HepG2 (cell line): ENCODE results near the gene DENND11. TPM values are rescaled to one million over a fixed set of nuclear protein-coding genes. Genes with fewer than 3 reads are reported as not detected.

Experiments used
- ATAC-seq: fragments of 200-7000 bp; cut with Tn5 transposase; 3 replicates; pipeline ENCODE4 v1.9.1; 2020; ENCODE audit warnings: mild to moderate bottlenecking, moderate library complexity
- BruUV-seq: library from RNA; stranded (reverse); fragments of 400-500 nt; replicated peaks from 2 replicates; lab custom pipeline; 2021; lab: Mats Ljungman, UMichigan
- CTCF ChIA-PET: fragments of 300-600 bp; formaldehyde crosslinking; extraction: SDS; loops from one replicate; lab custom pipeline; 2021; ENCODE audit warnings: low total read pairs, inconsistent platforms, low intra/inter-chr PET ratio; lab: Yijun Ruan, JAX
- POLR2A ChIA-PET: fragments of 350-600 bp; sonication (Branson Sonifier 250); formaldehyde crosslinking; loops from one replicate; lab custom pipeline; 2020; ENCODE audit warnings: antibody characterized with exemption, inconsistent platforms; lab: Yijun Ruan, JAX
- DNase-seq: peaks from one replicate; pipeline ENCODE4 v3.0.0-alpha.2; 2015; ENCODE audit warnings: low spot score
- FAIRE-seq: peaks from 3 replicates; lab custom pipeline; 2011; peaks lifted over from hg19 to GRCh38; lab: Jason Lieb, UNC
- H2AFZ ChIP-seq: one replicate; pipeline ENCODE4 v1.6.1; 2011; ENCODE audit warnings: low read length, inconsistent platforms
- H3K27ac ChIP-seq: fragments of 300-600 bp; 3 replicates; pipeline ENCODE4 v1.8.0; 2011; ENCODE audit warnings: mixed run types, mild to moderate bottlenecking, mixed read lengths, low read length, inconsistent platforms; ENCODE audit not compliant: insufficient read depth; ENCODE audit errors: extremely low read length
- H3K27me3 ChIP-seq, 2 experiments: fragments of 200-600 bp in 1 of 2; 2 replicates in 1 of 2; 3 replicates in 1 of 2; pipeline versions ENCODE4 v1.6.0 to v1.8.0; 2011; ENCODE audit warnings: low read length in 2 of 2, mild to moderate bottlenecking in 2 of 2, moderate library complexity in 2 of 2, inconsistent platforms in 1 of 2; ENCODE audit not compliant: insufficient read depth in 2 of 2, control insufficient read depth in 1 of 2
- H3K36me3 ChIP-seq, 2 experiments: fragments of 200-600 bp in 1 of 2; replicated peaks in 1 of 2; 2 replicates in 1 of 2; 3 replicates in 1 of 2; pipeline versions ENCODE4 v1.5.1 to v1.8.0; 2011; ENCODE audit warnings: low read length in 2 of 2, inconsistent platforms in 1 of 2; ENCODE audit not compliant: insufficient read depth in 2 of 2, control insufficient read depth in 1 of 2
- H3K4me1 ChIP-seq: 2 replicates; pipeline ENCODE4 v1.5.1; 2012; ENCODE audit warnings: low read length, inconsistent platforms; ENCODE audit not compliant: insufficient read depth
- H3K4me2 ChIP-seq: 2 replicates; pipeline ENCODE4 v1.6.0; 2011; ENCODE audit warnings: low read depth, low read length, inconsistent platforms
- H3K4me3 ChIP-seq, 3 experiments: fragments of 200-600 bp in 1 of 3; sonication (generic), shearing (Covaris generic) in 1 of 3; replicated peaks in 1 of 3; 2 replicates each; pipeline ENCODE4 v1.5.1; 2011 to 2016; ENCODE audit warnings: low read length in 3 of 3, inconsistent platforms in 2 of 3, low read depth in 2 of 3, mild to moderate bottlenecking in 2 of 3, control low read depth in 1 of 3, mixed read lengths in 1 of 3; ENCODE audit not compliant: insufficient read depth in 1 of 3
- H3K79me2 ChIP-seq: one replicate; pipeline ENCODE4 v1.6.1; 2011; ENCODE audit warnings: low read length, inconsistent platforms; ENCODE audit not compliant: insufficient read depth
- H3K9ac ChIP-seq: 2 replicates; pipeline ENCODE4 v1.6.0; 2011; ENCODE audit warnings: mild to moderate bottlenecking, low read depth, low read length, inconsistent platforms; ENCODE audit not compliant: insufficient read depth
- H3K9me3 ChIP-seq: 2 replicates; pipeline ENCODE4 v1.5.1; 2012; ENCODE audit warnings: mild to moderate bottlenecking, low read length
- H4K20me1 ChIP-seq: 2 replicates; pipeline ENCODE4 v1.6.0; 2011; ENCODE audit warnings: inconsistent platforms, mild to moderate bottlenecking, low read length, moderate library complexity; ENCODE audit not compliant: insufficient read depth
- ATF4 ChIP-seq, 2 experiments: fragments of 450-650 bp in 1 of 2; sonication (generic) in 1 of 2; formaldehyde crosslinking; IDR thresholded peaks; 2 replicates each; pipeline versions ENCODE4 v1.5.0 to v1.8.0; 2020 to 2022; ENCODE audit warnings: mild to moderate bottlenecking in 1 of 2, missing genetic modification reagents in 1 of 2
- ATF5 ChIP-seq: sonication (generic); formaldehyde crosslinking; IDR thresholded peaks from 2 replicates; pipeline ENCODE4 v1.4.0; 2020; ENCODE audit warnings: mild to moderate bottlenecking, low read depth, missing genetic modification reagents
- CBX5 ChIP-seq: sonication (generic); formaldehyde crosslinking; IDR thresholded peaks from 2 replicates; pipeline ENCODE4 v1.4.0; 2020; ENCODE audit warnings: missing genetic modification reagents, borderline replicate concordance
- CC2D1A ChIP-seq: sonication (generic); formaldehyde crosslinking; IDR thresholded peaks from 2 replicates; pipeline ENCODE4 v1.8.1; 2023; ENCODE audit warnings: mild to moderate bottlenecking, missing genetic modification reagents
- FOXP1 ChIP-seq, 2 experiments: fragments of 450-650 bp in 1 of 2; IDR thresholded peaks; 2 replicates each; pipeline ENCODE4 v1.6.1; 2017 to 2018; ENCODE audit warnings: antibody characterized with exemption in 1 of 2
- HNF1A ChIP-seq, 2 experiments: sonication (generic) in 1 of 2; formaldehyde crosslinking in 1 of 2; IDR thresholded peaks; 2 replicates each; pipeline versions ENCODE4 v1.4.0 to v1.6.1; 2016 to 2020; ENCODE audit warnings: borderline replicate concordance in 1 of 2, low read depth in 1 of 2, mild to moderate bottlenecking in 1 of 2, missing genetic modification reagents in 1 of 2
- MZF1 ChIP-seq: sonication (generic); formaldehyde crosslinking; IDR thresholded peaks from 2 replicates; pipeline ENCODE4 v1.8.1; 2023; ENCODE audit warnings: mild to moderate bottlenecking, missing genetic modification reagents, borderline replicate concordance
- PRMT3 ChIP-seq: sonication (generic); formaldehyde crosslinking; IDR thresholded peaks from 2 replicates; pipeline ENCODE4 v1.8.1; 2022; ENCODE audit warnings: low read depth, mild to moderate bottlenecking, moderate library complexity, missing genetic modification reagents, borderline replicate concordance
- SIN3B ChIP-seq: fragments of 150-350 bp; IDR thresholded peaks from 2 replicates; pipeline ENCODE4 v1.6.1; 2014; ENCODE audit warnings: low read length
- STAT6 ChIP-seq: sonication (generic); formaldehyde crosslinking; IDR thresholded peaks from 2 replicates; pipeline ENCODE4 v1.4.0; 2020; ENCODE audit warnings: missing genetic modification reagents, mild to moderate bottlenecking, borderline replicate concordance
- TRIM24 ChIP-seq: sonication (generic); formaldehyde crosslinking; IDR thresholded peaks from 2 replicates; pipeline ENCODE4 v1.8.0; 2022; ENCODE audit warnings: mild to moderate bottlenecking, missing genetic modification reagents
- ZBTB7B ChIP-seq: sonication (generic); formaldehyde crosslinking; IDR thresholded peaks from 2 replicates; pipeline ENCODE4 v1.4.0; 2020; ENCODE audit warnings: missing genetic modification reagents
- ZFP1 ChIP-seq: IDR thresholded peaks from 2 replicates; pipeline ENCODE4 v1.6.1; 2016
- ZNF326 ChIP-seq: sonication (generic); formaldehyde crosslinking; IDR thresholded peaks from 2 replicates; pipeline ENCODE4 v1.4.0; 2020; ENCODE audit warnings: missing genetic modification reagents, borderline replicate concordance
- ZNF350 ChIP-seq: sonication (generic); formaldehyde crosslinking; IDR thresholded peaks from 2 replicates; pipeline ENCODE4 v1.4.0; 2020; ENCODE audit warnings: mild to moderate bottlenecking, low read depth, missing genetic modification reagents, borderline replicate concordance
- ZNF451 ChIP-seq: sonication (generic); formaldehyde crosslinking; IDR thresholded peaks from 2 replicates; pipeline ENCODE4 v1.5.0; 2020; ENCODE audit warnings: mild to moderate bottlenecking, missing genetic modification reagents
- WGBS: methylation state at CpG from one replicate; pipeline ENCODE4 v1.1.6; 2017; ENCODE audit warnings: low lambda C conversion rate; 5-methylcytosine and 5-hydroxymethylcytosine counted together
- in situ Hi-C: cut with HindIII; loops from 2 replicates; pipeline ENCODE4 v1.10.0; 2017; ENCODE audit warnings: low pct_unique_long_range_greater_than_20kb; ENCODE audit not compliant: extremely low pct_ligation_motif_present
- intact Hi-C: fragments of 100-400 bp; cut with micrococcal nuclease; formaldehyde crosslinking; loops from one replicate; pipeline ENCODE4 v1.10.0; 2022; ENCODE audit not compliant: unreplicated experiment
- polyA plus RNA-seq, 8 experiments: library from polyadenylated mRNA; depleted of rRNA in 3 of 8; stranded (reverse) in 7 of 8; unstranded in 1 of 8; fragments of >200 nt; fragmentation: Illumina TruSeq in 4 of 8; extraction: Trizol in 4 of 8; gene quantifications; 2 replicates each; pipeline versions ENCODE4 v1.2.1 to v1.2.3, GENCODE V29; 2011 to 2016; ENCODE audit warnings: low read depth in 4 of 8, missing spikeins in 1 of 8, mixed read lengths in 1 of 8; ENCODE audit not compliant: insufficient read depth in 1 of 8
- total RNA-seq, 5 experiments: library from RNA; depleted of rRNA; stranded (reverse); fragments of >200 nt; fragmentation: Illumina TruSeq; extraction: Trizol; gene quantifications; 2 replicates each; pipeline ENCODE4 v1.2.3, GENCODE V29; 2016; ENCODE audit warnings: low read depth in 1 of 5

Gene DENND11
- total and polyA plus RNA-seq, 2 of the 13 experiments (the other 11 are each of a cell fraction or from before 2014, with no cell fraction given) = 7.1 to 10.5 TPM

GRCh38 chr7:141676618-141677017, 25.3 kb downstream of the DENND11 start:
- no peak overlapping the region for H3K27ac ChIP-seq
- H3K36me3 ChIP-seq = peaks cover 1 to 2% of the 10 kb centered on the region in 2 experiments; a peak in 1 of 5 replicates
- 92% methylated on average over 1 of the region's 3 CpGs for WGBS
- H3K4me3 ChIP-seq = no peak overlapping the region
- H3K9ac ChIP-seq = no peak overlapping the region
- no peak for FAIRE-seq
- no peak for DNase-seq
- H2AFZ ChIP-seq = no peak overlapping the region
- TF ChIP-seq ATF4 (CRISPR knock-in tag; IDR thresholded peaks at IDR 0.05) = no peak
- TF ChIP-seq STAT6 (CRISPR knock-in tag) = no peak
- no peak for TF ChIP-seq SIN3B
- TF ChIP-seq CC2D1A (CRISPR knock-in tag) = no peak
- TF ChIP-seq ZFP1 (CRISPR knock-in tag) = no peak
- TF ChIP-seq ZNF451 (CRISPR knock-in tag) = no peak
- no peak for TF ChIP-seq ZBTB7B (CRISPR knock-in tag)
- no peak for TF ChIP-seq FOXP1 (IDR thresholded peaks at IDR 0.05)
- no peak for TF ChIP-seq FOXP1 (CRISPR knock-in tag; IDR thresholded peaks at IDR 0.05)
- no peak for TF ChIP-seq ATF5
- TF ChIP-seq PRMT3 (CRISPR knock-in tag) = no peak
- no peak for TF ChIP-seq CBX5 (CRISPR knock-in tag)
- no peak for TF ChIP-seq ZNF326 (CRISPR knock-in tag)
- TF ChIP-seq MZF1 (CRISPR knock-in tag) = no peak
- no peak for TF ChIP-seq HNF1A (IDR thresholded peaks at IDR 0.05; ENCODE audit: low read depth)
- TF ChIP-seq HNF1A (CRISPR knock-in tag; IDR thresholded peaks at IDR 0.05; ENCODE audit: borderline replicate concordance) = no peak
- TF ChIP-seq ZNF350 = no peak
- no peak for TF ChIP-seq TRIM24
- in situ Hi-C loops (no loop called here), intact Hi-C loops (no loop called here)
- ChIA-PET POLR2A (interaction anchor here (1.3 kb wide), 1 partner anchor 61 kb away, joined by 3 read pairs; the partner anchor contains the start of gene SSBP1), CTCF (no interaction called here)
- H3K79me2 ChIP-seq = no peaks in the 10 kb centered on the region
- H4K20me1 ChIP-seq = no peaks in the 10 kb centered on the region
- no peaks in the 10 kb centered on the region for H3K27me3 ChIP-seq
- ATAC-seq = no peak
- no peaks in the 10 kb centered on the region for H3K4me1 ChIP-seq
- no peaks in the 10 kb centered on the region for H3K9me3 ChIP-seq
- BruUV-seq = no TSS peak
- no peak overlapping the region for H3K4me2 ChIP-seq
